ENCODE measurements around the gene KRT73. TPM values are rescaled to one million over a fixed set of nuclear protein-coding genes. Genes with fewer than 3 reads are reported as not detected.

KRT73 gene
- total and polyA plus RNA-seq, 2 experiments from 2014 or later: not detected

DNA sequence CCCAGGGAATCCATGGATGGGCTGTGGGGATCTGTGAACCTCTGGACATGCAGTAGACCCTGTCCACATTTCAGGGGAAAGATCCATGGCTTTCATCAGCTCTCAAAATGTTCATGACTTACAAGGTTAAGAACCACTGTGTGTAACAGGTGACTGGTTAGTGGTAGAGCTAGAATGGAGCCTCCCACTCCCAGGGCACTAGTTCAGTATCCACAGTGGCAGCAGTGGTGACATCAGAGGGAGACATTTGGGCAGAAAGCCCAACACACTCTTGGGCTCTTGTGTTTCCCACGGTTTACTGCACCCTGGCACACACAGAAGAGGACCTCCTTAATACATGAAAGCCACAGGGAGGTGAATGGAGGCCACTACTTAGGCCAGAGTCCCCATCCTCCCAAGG is 53.8 kb downstream of the KRT73 start:
- H3K27me3 ChIP-seq (ENCODE audit: insufficient read depth): no peaks in the 10 kb centered on the region
- Mint-ChIP-seq H3K4me1 (no peaks in the 10 kb centered on the region), H3K4me3 (no peak overlapping the region), H3K27me3 (ENCODE audit: insufficient read depth, low read depth, poor library complexity) (peaks cover 11% of the 10 kb centered on the region), H3K36me3 (ENCODE audit: low read depth) (no peaks in the 10 kb centered on the region), H3K27ac (no peak overlapping the region), H3K9me3 (no peaks in the 10 kb centered on the region)
- H3K4me3 ChIP-seq: no peak overlapping the region
- DNase-seq (ENCODE audit: low spot score): no peak
- H4K20me1 ChIP-seq (replicated peaks; ENCODE audit: insufficient read depth): no peaks in the 10 kb centered on the region
- no peak overlapping the region for H2AFZ ChIP-seq
- ATAC-seq: no peak
- TF ChIP-seq POLR2AphosphoS5 (IDR thresholded peaks at IDR 0.05; ENCODE audit: low read depth) (no peak), ZNF114 (CRISPR knock-in tag; IDR thresholded peaks at IDR 0.05) (no peak), EZH2phosphoT487 (IDR thresholded peaks at IDR 0.05; ENCODE audit: unreplicated experiment) (no peak), STAT1 (IDR thresholded peaks at IDR 0.05; ENCODE audit: unreplicated experiment) (no peak), ZNF331 (CRISPR knock-in tag; IDR thresholded peaks at IDR 0.05; ENCODE audit: low read depth) (no peak), NANOG (IDR thresholded peaks at IDR 0.05; ENCODE audit: borderline replicate concordance) (no peak), JUNB (IDR thresholded peaks at IDR 0.05; ENCODE audit: unreplicated experiment) (no peak), EZH2 (IDR thresholded peaks at IDR 0.05; ENCODE audit: low read depth, unreplicated experiment) (no peak)
- TF ChIP-seq, protein P1, sequence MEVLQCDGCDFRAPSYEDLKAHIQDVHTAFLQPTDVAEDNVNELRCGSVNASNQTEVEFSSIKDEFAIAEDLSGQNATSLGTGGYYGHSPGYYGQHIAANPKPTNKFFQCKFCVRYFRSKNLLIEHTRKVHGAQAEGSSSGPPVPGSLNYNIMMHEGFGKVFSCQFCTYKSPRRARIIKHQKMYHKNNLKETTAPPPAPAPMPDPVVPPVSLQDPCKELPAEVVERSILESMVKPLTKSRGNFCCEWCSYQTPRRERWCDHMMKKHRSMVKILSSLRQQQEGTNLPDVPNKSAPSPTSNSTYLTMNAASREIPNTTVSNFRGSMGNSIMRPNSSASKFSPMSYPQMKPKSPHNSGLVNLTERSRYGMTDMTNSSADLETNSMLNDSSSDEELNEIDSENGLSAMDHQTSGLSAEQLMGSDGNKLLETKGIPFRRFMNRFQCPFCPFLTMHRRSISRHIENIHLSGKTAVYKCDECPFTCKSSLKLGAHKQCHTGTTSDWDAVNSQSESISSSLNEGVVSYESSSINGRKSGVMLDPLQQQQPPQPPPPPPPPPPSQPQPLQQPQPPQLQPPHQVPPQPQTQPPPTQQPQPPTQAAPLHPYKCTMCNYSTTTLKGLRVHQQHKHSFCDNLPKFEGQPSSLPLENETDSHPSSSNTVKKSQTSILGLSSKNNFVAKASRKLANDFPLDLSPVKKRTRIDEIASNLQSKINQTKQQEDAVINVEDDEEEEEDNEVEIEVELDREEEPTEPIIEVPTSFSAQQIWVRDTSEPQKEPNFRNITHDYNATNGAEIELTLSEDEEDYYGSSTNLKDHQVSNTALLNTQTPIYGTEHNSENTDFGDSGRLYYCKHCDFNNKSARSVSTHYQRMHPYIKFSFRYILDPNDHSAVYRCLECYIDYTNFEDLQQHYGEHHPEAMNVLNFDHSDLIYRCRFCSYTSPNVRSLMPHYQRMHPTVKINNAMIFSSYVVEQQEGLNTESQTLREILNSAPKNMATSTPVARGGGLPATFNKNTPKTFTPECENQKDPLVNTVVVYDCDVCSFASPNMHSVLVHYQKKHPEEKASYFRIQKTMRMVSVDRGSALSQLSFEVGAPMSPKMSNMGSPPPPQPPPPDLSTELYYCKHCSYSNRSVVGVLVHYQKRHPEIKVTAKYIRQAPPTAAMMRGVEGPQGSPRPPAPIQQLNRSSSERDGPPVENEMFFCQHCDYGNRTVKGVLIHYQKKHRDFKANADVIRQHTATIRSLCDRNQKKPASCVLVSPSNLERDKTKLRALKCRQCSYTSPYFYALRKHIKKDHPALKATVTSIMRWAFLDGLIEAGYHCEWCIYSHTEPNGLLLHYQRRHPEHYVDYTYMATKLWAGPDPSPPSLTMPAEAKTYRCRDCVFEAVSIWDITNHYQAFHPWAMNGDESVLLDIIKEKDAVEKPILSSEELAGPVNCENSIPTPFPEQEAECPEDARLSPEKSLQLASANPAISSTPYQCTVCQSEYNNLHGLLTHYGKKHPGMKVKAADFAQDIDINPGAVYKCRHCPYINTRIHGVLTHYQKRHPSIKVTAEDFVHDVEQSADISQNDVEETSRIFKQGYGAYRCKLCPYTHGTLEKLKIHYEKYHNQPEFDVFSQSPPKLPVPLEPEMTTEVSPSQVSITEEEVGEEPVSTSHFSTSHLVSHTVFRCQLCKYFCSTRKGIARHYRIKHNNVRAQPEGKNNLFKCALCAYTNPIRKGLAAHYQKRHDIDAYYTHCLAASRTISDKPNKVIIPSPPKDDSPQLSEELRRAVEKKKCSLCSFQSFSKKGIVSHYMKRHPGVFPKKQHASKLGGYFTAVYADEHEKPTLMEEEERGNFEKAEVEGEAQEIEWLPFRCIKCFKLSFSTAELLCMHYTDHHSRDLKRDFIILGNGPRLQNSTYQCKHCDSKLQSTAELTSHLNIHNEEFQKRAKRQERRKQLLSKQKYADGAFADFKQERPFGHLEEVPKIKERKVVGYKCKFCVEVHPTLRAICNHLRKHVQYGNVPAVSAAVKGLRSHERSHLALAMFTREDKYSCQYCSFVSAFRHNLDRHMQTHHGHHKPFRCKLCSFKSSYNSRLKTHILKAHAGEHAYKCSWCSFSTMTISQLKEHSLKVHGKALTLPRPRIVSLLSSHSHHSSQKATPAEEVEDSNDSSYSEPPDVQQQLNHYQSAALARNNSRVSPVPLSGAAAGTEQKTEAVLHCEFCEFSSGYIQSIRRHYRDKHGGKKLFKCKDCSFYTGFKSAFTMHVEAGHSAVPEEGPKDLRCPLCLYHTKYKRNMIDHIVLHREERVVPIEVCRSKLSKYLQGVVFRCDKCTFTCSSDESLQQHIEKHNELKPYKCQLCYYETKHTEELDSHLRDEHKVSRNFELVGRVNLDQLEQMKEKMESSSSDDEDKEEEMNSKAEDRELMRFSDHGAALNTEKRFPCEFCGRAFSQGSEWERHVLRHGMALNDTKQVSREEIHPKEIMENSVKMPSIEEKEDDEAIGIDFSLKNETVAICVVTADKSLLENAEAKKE (CRISPR knock-in tag; IDR thresholded peaks at IDR 0.05): no peak
- TF ChIP-seq, protein P2, sequence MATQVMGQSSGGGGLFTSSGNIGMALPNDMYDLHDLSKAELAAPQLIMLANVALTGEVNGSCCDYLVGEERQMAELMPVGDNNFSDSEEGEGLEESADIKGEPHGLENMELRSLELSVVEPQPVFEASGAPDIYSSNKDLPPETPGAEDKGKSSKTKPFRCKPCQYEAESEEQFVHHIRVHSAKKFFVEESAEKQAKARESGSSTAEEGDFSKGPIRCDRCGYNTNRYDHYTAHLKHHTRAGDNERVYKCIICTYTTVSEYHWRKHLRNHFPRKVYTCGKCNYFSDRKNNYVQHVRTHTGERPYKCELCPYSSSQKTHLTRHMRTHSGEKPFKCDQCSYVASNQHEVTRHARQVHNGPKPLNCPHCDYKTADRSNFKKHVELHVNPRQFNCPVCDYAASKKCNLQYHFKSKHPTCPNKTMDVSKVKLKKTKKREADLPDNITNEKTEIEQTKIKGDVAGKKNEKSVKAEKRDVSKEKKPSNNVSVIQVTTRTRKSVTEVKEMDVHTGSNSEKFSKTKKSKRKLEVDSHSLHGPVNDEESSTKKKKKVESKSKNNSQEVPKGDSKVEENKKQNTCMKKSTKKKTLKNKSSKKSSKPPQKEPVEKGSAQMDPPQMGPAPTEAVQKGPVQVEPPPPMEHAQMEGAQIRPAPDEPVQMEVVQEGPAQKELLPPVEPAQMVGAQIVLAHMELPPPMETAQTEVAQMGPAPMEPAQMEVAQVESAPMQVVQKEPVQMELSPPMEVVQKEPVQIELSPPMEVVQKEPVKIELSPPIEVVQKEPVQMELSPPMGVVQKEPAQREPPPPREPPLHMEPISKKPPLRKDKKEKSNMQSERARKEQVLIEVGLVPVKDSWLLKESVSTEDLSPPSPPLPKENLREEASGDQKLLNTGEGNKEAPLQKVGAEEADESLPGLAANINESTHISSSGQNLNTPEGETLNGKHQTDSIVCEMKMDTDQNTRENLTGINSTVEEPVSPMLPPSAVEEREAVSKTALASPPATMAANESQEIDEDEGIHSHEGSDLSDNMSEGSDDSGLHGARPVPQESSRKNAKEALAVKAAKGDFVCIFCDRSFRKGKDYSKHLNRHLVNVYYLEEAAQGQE (IDR thresholded peaks at IDR 0.05; ENCODE audit: unreplicated experiment): no peak
- TF ChIP-seq, protein P3, sequence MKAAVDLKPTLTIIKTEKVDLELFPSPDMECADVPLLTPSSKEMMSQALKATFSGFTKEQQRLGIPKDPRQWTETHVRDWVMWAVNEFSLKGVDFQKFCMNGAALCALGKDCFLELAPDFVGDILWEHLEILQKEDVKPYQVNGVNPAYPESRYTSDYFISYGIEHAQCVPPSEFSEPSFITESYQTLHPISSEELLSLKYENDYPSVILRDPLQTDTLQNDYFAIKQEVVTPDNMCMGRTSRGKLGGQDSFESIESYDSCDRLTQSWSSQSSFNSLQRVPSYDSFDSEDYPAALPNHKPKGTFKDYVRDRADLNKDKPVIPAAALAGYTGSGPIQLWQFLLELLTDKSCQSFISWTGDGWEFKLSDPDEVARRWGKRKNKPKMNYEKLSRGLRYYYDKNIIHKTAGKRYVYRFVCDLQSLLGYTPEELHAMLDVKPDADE (IDR thresholded peaks at IDR 0.05): no peak
- H3K27ac ChIP-seq (ENCODE audit: low read depth): no peak overlapping the region
- H3F3A ChIP-seq (replicated peaks; ENCODE audit: low read depth): no peaks in the 10 kb centered on the region
- H3K4me1 ChIP-seq (ENCODE audit: insufficient read depth): no peaks in the 10 kb centered on the region
- H3K79me2 ChIP-seq (replicated peaks; ENCODE audit: insufficient read depth): no peaks in the 10 kb centered on the region
- no peaks in the 10 kb centered on the region for H3K36me3 ChIP-seq (ENCODE audit: insufficient read depth)
- H3K4me2 ChIP-seq: no peak overlapping the region
- H3K9me2 ChIP-seq (ENCODE audit: insufficient read depth): no peaks in the 10 kb centered on the region

Data from GM23338 (cell line).